Upper lobe of left lung (tissue), 4 donors: ENCODE results near the gene DISC1.

ENCODE experiments used
- CTCF ChIP-seq, 6 experiments: fragments of 450-650 bp in 4 of 6; fragments of 200-600 bp in 2 of 6; sonication (generic) in 2 of 6; IDR thresholded peaks; one replicate each; pipeline ENCODE4 v1.5.1; 2016 to 2019; ENCODE audit warnings: antibody characterized with exemption in 6 of 6
- EP300 ChIP-seq, 4 donors: sonication (generic); formaldehyde crosslinking; IDR thresholded peaks; one replicate each; pipeline ENCODE4 v1.5.1; 2017; ENCODE audit warnings: antibody characterized with exemption in 4 of 4, control low read depth in 2 of 4
- POLR2A ChIP-seq, 4 donors: fragments of 450-650 bp; IDR thresholded peaks; one replicate each; pipeline ENCODE4 v1.5.1; 2016 to 2017; ENCODE audit warnings: antibody characterized with exemption in 4 of 4, mild to moderate bottlenecking in 2 of 4
- POLR2AphosphoS5 ChIP-seq, 2 donors: sonication (generic); formaldehyde crosslinking; IDR thresholded peaks; one replicate each; pipeline ENCODE4 v1.5.1; 2017; ENCODE audit warnings: antibody characterized with exemption in 2 of 2

DNA sequence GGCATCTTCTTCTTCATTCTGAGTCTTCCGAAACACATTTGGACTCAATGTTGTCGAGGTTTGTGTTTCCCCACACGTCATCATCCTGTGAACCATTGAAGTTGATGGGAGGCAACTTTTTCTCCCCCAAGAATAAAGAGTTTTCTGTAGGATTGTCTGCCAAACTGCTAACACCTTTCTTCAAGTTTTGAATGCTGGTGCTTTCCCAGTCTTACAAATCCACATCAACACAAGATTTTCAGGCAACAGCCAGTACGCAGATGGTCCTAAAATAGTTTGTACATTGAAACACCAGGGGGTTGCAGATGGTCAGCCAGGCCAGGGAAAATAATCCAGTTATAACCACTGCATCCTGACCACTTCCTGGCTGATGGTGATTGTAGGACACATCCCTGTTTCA, 187.9 kb downstream of the DISC1 start:
- no peak for TF ChIP-seq CTCF (IDR thresholded peaks at IDR 0.05)
- no peak for TF ChIP-seq POLR2A (IDR thresholded peaks at IDR 0.05)
- TF ChIP-seq POLR2AphosphoS5 (IDR thresholded peaks at IDR 0.05), result no peak
- no peak for TF ChIP-seq EP300 (IDR thresholded peaks at IDR 0.05)
